GM10266 (cell line): Measurements from ENCODE around the gene DDX1.

Source experiments
- DNase-seq: peaks from one replicate; pipeline ENCODE4 v3.0.0; 2012; ENCODE audit errors: extremely low spot score
- TF ChIP-seq, protein P1 (sequence below): IDR thresholded peaks from 2 replicates; pipeline ENCODE4 v1.5.1; 2012; ENCODE audit warnings: mild to moderate bottlenecking, low read depth; ENCODE audit not compliant: control insufficient read depth, insufficient read depth; ENCODE audit errors: missing control alignments

The DDX1 gene

DNA sequence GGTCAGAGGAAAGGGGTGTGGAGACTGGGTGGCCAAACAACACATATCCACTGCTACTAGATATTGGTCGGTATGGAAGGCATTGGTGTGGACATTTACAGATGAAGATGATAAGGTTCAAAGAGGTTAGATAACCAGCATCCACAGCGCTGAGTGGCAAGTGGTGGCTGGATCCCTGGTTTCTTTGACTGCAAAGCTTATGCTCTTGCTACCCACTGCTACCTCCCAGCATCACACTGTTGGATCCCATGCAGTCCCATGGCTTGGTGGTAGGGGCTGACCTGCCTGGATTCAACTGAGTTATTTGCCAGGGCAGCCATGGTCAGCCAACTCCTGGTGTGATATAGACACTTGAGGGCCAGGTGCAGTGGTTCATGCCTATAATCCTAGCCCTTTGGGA, 53.6 kb downstream of the DDX1 start:
- no peak for DNase-seq

DNA sequence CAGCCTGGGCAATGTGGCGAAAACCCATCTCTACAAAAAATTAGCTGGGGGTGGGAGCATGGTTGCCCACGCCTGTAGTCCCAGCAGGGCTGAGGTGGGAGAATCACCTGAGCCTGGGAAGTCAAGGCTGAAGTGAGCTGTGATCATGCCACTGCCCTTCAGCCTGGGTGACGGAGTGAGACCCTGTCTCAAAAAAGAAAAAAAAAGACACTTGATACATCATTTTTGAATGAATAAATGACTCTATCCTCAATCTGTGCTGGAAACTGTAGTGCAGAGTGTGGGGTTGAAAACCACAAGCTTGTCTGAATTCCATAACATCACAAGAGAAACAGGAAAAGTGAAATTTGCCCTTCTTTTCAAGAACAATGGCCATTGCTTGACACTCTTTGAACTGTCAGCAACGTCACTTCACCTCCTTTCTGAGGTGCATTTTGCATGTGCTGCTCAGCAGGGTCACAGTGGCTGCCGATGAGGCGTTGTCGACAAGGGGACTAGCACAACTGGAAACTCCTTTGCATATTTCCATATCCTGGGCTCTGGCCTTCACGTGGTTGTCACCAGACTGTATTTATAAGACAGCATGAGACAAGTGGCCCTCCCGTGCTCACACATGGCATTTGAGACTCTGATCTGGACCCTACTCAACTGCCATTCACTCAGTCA, 54.2 kb downstream of the DDX1 start:
- DNase-seq = no peak
- TF ChIP-seq, protein P1, sequence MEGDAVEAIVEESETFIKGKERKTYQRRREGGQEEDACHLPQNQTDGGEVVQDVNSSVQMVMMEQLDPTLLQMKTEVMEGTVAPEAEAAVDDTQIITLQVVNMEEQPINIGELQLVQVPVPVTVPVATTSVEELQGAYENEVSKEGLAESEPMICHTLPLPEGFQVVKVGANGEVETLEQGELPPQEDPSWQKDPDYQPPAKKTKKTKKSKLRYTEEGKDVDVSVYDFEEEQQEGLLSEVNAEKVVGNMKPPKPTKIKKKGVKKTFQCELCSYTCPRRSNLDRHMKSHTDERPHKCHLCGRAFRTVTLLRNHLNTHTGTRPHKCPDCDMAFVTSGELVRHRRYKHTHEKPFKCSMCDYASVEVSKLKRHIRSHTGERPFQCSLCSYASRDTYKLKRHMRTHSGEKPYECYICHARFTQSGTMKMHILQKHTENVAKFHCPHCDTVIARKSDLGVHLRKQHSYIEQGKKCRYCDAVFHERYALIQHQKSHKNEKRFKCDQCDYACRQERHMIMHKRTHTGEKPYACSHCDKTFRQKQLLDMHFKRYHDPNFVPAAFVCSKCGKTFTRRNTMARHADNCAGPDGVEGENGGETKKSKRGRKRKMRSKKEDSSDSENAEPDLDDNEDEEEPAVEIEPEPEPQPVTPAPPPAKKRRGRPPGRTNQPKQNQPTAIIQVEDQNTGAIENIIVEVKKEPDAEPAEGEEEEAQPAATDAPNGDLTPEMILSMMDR = no peak

More for the DNA sequence above, 53.6 kb downstream of the DDX1 start:
- TF ChIP-seq, protein P1 = no peak

DNA sequence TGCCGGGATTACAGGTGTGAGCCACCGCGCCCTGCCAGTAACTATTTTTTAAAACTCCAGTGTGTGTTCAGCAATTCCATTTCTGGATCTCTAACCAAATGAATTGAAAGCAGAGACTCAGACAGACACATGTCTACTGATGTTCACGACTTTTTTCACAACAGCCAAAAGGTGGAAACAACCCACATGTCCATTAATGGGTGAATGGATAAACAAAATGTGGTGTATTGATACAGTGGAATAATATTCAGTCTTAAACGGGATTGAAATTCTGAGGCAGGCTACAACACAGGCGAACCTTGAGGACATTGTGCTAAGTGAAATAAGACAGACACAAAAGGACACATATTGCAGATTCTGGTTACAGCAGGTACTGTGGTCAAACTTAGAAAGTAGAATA, 55.0 kb downstream of the DDX1 start:
- TF ChIP-seq, protein P1 = no peak
- DNase-seq = no peak

DNA sequence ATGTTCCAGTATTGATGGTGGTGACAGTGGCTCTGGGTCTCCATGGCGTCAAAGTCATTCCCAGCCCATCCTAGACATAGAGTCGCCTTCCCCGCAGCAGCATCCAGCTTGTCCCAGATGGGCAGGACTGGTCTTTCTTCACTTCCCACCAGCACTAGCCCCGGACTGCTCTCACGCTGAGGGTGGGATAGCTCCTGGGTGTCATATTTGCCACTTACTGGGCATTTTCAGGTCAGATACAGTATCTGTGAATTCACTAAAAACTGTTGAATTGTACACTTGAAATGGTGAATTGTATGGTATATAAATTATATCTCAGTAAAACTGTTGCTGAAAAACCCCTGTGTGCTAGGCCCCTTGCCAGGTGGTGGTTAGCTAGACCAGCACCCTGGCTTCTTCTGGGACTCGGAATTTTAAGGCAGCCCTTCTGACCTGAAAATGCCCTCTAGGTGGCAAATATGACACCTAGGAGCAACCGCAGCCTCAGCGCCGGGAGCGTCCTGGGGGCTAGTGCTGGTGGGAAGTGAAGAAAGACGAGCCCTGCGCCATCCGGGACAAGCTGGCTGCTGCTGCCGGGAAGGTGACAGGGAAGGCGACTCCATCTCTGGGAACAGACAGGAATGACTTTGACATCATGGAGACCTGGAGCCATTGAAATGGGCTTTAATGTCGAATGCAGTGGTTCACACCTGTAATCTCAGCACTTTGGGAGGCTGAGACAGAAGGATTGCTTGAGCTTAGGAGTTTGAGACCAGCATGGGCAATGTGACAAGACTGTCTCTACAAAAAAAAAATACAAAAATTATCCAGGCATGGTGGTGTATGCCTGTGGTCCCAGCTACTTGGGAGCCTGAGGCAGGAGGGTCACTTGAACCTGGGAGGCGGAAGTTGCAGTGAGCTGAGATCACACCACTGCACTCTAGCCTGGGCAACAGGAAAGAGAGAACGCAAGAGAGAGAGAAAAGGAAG, 56.2 kb downstream of the DDX1 start:
- TF ChIP-seq, protein P1 = no peak
- DNase-seq = no peak

DNA sequence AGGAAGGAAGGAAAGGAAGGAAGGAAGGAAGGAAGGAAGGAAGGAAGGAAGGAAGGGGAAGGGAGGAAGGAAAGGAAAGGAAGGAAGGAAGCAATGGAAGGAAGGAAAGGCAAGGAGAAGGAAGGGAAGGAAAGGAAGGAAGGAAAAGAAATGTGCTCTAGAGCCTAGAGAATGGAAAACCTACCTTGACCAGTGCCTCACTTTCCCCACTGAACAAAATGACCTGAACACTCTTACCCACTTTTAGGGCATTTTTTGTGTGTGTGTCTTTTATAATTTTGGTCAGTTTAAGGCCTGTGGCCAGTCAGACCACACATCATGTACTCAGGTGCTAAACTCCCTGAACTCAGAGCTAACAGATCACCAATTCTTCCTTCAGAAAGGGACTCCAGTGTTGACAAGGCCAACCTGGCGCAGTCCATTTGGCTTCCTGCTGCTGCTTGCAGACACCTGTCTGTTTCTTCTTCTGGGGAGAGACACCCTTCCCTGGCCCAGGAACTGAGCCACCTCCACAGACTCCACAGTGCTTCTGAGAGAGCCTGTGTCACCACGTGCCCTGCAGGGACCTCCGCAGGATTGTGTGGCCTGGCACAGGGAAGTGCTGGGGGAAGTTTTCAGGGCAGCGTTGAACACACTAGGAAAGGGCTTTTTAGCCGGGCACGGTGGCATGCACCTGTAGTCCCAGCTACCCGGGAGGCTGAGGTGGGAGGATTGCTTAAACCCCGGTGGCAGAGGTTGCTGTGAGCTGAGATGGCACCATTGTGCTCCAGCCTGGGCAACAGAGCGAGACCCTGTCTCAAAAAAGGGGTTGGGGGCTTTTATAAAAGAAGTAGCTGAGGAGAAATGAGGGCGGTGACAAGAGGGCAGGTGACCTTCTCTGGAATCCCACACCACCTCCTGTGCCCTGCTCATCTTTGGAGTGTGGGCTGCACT, 57.2 kb downstream of the DDX1 start:
- TF ChIP-seq, protein P1 = no peak
- no peak for DNase-seq

DNA sequence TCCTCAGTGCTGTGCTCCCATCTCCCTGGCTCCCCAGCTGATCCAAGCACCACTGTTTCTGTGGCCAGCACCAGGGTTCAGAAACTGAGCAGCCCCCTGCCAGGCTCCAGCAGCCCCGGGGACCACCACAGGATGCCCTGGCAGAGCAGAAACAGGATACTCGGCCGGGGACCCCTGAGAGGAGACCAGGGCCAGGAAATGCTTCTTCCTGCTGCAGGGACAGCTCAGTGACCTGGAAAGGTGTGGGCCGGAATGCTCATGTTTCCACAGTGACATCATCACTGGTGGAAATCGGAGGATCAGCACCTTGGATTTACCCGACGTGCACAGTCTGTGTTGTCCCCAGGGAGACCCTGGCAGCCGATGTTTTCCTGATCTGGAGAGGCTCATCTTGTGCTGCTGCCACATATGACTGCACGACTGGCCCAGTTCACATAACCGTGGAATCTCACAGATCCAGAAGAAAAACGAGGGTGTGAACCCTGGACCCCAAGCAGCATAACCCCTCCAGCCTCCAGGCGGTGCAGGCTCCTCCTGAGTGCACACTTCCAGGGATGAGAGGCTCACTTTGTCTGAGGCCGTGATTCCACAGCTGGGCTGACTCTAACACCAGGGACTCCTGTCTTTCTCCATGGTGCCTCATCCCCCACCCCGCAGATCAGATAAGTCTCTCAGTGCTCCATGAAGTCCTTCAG, 58.0 kb downstream of the DDX1 start:
- TF ChIP-seq, protein P1 = no peak
- DNase-seq = no peak
